GM13976 (cell line): ENCODE results near the gene SLC22A3.

Source experiments
- DNase-seq: peaks from one replicate; pipeline ENCODE4 v3.0.0; 2012; ENCODE audit warnings: low spot score
- CTCF ChIP-seq: IDR thresholded peaks from 2 replicates; pipeline ENCODE4 v1.5.1; 2012; ENCODE audit warnings: borderline replicate concordance, mild to moderate bottlenecking; ENCODE audit not compliant: insufficient read depth; ENCODE audit errors: extremely low read depth, missing control alignments, control extremely low read depth
- in situ Hi-C: fragments of 300-500 bp; cut with MboI; formaldehyde crosslinking; loops from one replicate; pipeline ENCODE4 v1.12.0; 2022; ENCODE audit warnings: low sequenced_read_pairs, mixed read lengths, inconsistent platforms; ENCODE audit not compliant: unreplicated experiment

Gene SLC22A3

DNA sequence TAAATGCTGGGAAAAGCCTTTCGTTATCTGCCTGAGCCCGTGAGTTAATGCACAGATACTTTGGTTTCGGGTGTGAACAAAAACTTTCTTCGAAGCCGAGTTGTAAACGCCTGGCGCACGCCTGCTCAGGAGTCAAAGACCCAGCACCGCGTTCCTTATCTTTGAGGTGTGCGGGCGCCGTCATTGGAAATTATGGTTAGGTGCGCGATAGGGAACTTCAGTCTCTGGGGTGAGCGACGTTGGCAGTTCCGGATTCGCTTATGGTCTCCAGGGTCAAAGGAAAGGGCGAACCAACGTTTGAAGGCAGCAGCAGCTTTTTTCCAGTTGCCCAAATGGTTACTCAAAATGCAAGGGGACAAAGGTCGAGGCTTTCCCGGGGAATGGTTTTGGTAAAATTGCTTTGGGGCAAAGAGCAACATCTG, 853 bp downstream of the SLC22A3 start:
- TF ChIP-seq CTCF = no peak
- DNase-seq = no peak
- in situ Hi-C loops = no loop called here

- in situ Hi-C loops = no loop called here
- TF ChIP-seq CTCF = no peak
- no peak for DNase-seq
Observed at GRCh38 chr6:160349814-160350350, 1.7 kb downstream of the SLC22A3 start.

DNA sequence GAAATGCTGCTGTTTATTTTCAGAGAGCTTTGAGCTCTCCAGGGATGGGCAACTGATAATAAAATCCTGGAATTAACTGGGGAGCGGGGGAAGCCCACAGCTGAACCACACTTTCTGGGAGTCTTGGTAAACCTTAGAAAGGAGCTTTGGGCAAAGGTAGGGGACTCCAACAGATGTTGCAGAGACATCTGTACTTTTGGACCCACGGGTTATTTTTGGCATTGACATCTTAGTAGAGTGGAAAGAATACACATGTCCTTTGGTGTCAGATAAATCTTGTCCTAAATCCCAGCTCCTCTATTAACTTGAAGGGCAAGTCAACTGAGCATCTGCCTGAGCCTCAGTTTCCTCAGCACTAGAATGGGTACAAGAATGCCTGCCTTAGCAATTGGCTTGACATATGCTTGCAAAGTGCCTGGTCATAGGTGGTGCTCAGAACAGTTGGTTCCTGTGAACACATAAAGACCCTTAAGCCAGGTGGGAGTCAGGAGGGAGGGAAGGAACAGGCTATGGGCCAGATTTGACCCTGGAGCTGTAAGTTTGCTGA, 5.8 kb downstream of the SLC22A3 start:
- no peak for TF ChIP-seq CTCF
- in situ Hi-C loops = no loop called here
- no peak for DNase-seq

DNA sequence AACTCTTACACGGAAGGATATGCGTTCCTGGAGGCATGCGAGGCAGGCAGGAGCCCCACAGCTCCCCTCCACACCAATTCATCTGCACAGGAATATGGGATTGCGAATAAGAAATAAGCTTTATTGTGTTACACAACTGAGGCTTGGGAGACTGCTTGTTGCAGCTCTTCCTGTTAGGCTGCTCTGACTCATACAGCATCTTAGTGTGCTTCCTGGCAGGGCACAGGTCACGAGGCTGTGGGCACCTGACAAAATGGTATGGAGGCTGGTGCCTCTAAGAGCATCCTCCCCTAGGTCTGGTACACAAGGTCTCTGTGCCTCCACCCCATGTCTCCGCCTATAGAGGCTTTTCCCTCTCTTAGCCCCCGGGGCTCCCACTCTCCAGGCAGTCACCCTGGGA, 6.8 kb downstream of the SLC22A3 start:
- DNase-seq = no peak

GRCh38 chr6:160356074-160356744, 8.0 kb downstream of the SLC22A3 start:
- TF ChIP-seq CTCF = no peak
- DNase-seq = no peak
- in situ Hi-C loops = no loop called here

More for the DNA sequence above, 6.8 kb downstream of the SLC22A3 start:
- in situ Hi-C loops = no loop called here
- TF ChIP-seq CTCF = no peak

DNA sequence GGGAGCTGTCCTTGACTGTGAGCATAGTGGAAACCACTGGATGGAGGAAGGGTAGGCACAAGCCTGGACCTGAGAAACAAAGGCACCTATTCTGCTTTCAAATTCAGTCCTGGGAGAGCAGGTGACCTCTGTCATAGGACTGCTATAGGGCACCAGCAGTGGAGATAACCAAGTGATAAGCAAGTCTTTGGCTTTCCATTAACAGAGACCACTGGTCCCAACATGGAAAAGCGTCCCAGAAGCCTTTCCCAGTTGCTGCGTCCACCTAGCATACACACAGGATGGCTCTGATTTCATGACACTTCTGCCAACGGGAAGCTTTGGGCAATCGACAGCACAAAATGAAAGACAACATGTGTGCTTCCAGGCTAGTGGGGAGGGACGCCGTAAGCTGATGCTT, 8.9 kb downstream of the SLC22A3 start:
- no peak for TF ChIP-seq CTCF
- DNase-seq = no peak
- in situ Hi-C loops = no loop called here
